Stromal cell of bone marrow (primary cell): ENCODE measurements around the gene RANBP1.
"Not testable (repeated sequence)": the region's sequence is repeated elsewhere in the genome, so short reads cannot be mapped to it uniquely, and the experiment has no call there.

ENCODE experiments used
- DNase-seq: peaks from one replicate; pipeline ENCODE4 v3.0.0-alpha.2; 2012; ENCODE audit warnings: low read depth

RANBP1 gene

GRCh38 chr22:20151276-20151588 is 35.3 kb downstream of the RANBP1 start:
- DNase-seq: no peak

GRCh38 chr22:20152464-20152890 is 36.6 kb downstream of the RANBP1 start:
- no peak for DNase-seq

GRCh38 chr22:20153945-20154344 is 38.0 kb downstream of the RANBP1 start:
- no peak for DNase-seq

- no peak for DNase-seq
Observed at GRCh38 chr22:20154602-20155187, 38.8 kb downstream of the RANBP1 start.

DNA sequence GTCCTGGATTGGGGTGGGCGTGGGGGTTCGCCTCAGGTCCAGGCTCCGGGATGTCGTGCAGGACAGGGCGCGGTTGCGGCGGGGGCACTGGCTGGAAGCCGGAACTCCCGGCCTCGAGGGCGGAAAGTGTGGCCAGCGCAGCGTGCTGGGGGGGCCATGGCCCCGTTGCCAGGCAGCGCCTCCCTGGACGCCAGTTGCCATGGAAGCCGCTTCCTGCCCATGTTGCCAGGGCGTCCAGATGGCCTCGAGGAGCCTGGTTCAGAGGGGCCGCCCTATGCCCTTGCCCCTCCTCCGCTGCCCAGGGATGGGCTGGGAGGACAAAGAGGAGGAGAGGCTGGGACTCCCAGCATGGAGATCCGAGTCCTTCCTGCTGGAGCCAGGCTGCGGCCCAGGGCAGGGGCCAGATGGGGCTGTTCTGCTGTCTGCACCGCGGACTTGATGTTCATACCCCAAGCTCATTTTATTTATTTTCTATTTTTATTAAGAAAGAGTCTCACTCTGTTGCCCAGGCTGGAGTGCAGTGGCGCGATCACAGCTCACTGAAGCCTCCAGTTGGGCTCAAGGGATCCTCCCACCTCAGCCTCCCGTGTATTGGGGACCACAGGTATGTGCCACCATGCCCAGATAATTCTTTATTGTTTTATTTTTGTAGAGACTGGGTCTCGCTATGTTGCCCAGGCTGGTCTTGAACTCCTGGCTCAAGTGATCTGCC is 39.6 kb downstream of the RANBP1 start:
- peak; percentile 45 for DNase-seq

GRCh38 chr22:20156042-20156389 is 40.1 kb downstream of the RANBP1 start:
- no peak for DNase-seq

GRCh38 chr22:20156611-20157429 is 40.9 kb downstream of the RANBP1 start:
- DNase-seq: peak; percentile 9

DNA sequence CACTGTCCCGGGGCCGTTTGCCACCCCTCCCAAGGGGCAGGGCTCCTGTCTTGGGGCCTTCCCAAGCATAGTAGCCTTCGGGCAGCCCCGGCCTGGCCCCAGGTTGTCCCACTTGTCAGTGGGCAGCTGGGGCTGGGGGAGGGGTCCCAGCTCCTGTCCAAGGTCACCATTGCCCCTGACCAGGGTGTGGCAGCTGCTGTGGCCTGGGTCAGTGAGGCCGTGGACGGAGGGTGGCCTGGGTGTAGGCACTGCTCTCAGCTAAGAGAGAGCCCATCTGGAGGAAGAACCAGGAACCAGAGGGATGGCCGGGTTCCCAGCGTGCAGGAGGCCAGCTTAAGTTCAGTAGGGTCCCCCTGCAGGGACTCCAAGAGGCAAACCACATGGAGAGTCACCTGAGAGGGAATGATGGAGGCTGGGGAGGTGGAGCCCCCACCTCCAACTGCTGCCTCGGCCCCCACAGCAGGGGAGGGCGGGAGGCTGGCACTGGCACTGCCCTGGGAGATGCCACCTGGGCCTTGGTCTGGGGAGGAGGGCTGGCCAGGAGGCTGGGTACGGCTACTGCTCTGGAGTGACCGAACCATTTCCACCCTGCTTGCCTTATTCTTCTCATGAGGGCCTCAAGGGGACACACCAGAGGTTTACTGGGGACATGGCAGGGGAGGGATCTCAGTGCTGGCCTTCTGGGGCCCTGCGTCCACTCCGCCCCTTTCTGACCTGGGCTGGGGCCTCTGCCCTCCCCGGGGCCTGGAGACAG is 41.7 kb downstream of the RANBP1 start:
- no peak for DNase-seq

DNA sequence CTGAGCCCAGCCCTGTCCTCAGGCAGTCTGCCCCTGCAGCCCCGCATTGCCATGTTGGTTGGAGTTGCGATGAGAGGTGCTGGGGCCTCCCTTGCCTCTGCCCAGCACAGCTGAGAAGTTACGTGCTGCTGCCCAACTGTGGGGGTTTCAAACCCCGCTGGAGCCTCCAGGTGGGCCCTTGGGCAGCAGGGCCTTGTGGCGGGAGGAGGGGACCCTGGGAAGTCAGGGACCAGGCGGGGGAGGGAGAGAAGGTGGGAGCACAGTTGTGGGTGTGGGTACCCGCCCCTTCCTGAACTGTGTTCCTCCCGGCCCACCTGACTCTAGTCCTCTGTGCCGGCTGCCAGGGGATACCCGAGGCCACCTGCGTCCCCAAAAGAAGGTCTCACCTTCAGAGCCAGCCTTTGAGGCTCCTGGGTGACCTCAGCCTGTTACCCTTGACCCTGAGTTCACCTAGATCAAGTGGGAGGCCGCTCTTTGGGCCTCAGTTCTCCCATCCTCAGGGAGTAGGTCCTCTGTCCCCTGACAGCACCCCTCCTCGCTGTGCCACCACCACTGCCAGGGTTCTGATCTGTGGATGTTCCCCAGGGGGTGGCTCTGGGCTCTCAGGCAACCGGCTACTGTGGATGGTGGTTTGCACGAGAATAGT is 42.6 kb downstream of the RANBP1 start:
- DNase-seq: no peak

GRCh38 chr22:20159076-20159475 is 43.2 kb downstream of the RANBP1 start:
- DNase-seq: no peak

DNA sequence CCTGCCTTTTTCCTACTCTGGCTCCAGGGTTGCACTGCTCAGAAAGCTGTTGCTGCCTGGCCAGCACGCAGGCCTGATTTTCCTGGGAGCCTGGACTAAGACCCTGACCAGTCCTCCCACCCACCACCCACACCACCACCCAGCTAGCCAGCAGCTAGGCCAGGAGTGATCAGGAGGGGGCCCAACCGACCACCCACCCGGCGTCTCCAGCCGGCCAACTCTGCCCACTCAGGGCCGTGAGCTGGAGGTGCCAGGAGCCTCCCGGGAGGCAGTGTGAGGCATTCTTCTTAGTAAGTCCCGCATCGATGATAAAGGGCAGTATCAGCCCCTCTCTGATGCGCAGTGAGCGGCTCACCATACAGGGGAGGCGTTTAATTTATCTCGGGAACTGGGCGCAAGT is 43.6 kb downstream of the RANBP1 start:
- not testable (repeated sequence) for DNase-seq

DNA sequence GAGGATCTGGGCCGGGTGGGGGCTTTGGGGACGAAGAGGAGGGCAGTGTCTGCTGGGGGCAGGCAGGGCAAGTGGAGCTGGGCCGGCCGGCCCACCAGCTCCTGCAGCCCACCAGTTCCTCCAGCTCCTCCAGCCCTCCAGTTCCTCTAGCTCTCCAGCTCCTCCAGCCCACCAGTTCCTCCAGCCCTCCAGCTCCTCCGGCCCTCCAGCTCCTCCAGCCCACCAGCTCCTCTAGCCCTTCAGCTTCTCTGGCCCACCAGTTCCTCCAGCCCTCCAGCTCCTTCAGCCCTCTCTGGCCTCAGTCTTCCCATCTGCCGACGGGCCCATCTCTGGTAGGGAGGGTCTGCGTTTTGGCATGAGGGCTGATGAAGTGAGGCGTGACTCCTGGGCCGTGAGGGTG is 44.1 kb downstream of the RANBP1 start:
- no peak for DNase-seq

- no peak for DNase-seq
Observed at GRCh38 chr22:20164863-20165262, 49.0 kb downstream of the RANBP1 start.

- DNase-seq: no peak
Observed at GRCh38 chr22:20165421-20165820, 49.5 kb downstream of the RANBP1 start.

DNA sequence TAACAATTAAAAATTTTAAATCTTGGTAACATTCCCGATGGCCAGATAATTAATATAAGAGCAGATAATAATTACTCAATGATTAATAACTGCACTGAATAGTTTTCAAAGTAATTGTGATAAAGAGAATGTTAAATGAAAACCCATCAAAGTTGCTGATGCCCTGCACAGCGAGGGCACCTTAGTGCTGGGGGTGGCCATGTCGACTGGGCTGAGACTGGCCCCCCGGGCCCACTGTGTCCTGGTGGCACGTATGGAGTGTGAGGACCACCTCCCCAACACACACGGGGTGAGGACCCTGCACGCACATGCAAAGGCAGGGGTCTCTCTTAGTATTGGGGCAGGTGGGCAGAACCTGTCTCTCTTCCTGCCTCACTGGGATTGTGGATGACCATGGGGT is 50.0 kb downstream of the RANBP1 start:
- no peak for DNase-seq

GRCh38 chr22:20166703-20167102 is 50.8 kb downstream of the RANBP1 start:
- DNase-seq: no peak

GRCh38 chr22:20167643-20168322 is 51.9 kb downstream of the RANBP1 start:
- DNase-seq: no peak

DNA sequence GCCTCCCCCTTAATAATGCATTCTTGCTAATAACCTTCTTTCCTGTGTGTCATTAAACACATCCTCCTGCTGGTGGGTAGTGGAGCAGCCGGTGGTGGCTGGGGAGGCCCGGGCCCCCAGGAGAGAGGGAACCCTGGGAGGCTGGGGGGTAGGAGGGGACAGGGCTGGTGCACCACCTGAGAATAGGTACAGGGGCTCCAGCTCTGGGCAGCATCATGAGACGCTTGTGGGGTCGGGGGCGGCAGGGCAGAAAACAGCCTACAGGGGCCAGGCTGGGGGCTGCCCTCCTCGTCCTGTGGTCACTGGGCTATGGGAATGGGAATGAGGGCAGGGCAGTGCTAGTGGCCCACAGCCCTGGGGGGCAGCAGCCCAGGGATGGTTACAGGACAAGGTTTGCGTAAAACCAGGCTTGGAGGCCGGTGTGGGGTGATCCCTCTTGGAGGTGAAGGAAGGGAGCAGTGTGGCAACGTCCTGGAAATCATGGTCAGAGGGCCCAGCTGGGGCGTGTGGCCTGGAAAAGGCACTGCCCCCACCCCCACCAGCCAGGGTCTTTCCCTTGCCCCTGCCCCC is 53.4 kb downstream of the RANBP1 start:
- no peak for DNase-seq

DNA sequence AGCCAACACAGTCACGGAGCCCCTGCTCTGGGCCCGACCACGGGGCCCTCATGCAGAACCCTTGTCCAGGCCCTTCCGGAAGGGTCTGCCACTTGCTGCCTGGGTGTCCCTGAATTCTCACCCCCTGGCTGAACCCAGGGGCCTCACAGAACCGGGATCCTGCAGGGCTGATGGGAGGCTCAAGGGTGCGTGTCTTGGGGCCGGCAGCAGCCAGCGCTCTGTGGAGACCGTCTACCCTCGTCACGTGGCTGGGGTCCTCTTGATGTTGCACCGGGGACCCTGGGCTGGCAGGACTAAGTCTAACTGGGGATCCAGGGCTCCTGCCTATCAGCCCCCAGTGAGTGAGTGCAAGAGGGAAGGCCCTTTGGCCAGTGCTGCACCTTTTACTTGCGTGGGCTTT is 54.3 kb downstream of the RANBP1 start:
- DNase-seq: no peak

DNA sequence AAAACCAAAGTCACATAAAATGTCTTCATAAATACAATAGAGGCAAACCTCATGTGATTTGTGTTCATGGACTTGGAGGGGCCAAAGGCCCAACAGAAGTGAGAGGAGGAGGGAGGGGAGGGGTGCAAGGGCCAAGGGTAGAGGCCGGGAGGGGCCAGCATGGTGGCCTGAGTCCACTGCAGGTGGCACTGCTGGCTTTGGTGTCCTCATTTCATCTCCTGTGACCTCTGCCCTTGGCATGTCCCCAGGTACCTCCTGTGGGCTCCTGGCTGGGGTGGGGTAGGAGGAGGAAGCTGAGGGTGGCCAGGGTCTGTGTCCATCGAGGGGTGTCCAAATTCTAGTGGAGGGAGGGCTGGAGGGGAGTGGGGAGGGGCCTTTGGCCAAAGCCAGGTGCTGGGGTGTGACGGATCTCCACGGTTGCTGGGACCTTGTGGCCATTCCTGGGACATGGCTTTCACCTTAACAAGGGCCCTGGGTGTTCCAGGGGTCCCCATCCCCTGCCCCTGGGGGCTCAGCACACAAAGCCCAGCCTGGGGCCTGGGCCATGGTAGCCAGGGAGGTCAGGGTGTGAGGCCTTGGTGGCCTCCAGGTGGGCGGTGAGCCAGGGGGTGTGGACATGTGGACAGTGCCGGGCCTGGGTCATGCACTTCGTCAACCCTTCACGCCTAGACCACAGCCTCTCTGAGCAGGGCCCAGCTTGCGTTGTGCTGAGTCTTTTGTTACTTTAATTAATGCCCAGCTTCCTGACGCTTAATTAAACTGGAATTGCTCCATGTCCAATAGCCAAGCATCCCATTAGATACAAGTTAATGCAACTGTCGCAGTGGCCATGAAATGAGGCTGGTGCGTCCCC is 55.6 kb downstream of the RANBP1 start:
- DNase-seq: no peak
